Measurements from ENCODE around the gene KCNN1.
"Not testable (repeated sequence)": the region's sequence is repeated elsewhere in the genome, so short reads cannot be mapped to it uniquely, and the experiment has no call there.

The KCNN1 gene

DNA sequence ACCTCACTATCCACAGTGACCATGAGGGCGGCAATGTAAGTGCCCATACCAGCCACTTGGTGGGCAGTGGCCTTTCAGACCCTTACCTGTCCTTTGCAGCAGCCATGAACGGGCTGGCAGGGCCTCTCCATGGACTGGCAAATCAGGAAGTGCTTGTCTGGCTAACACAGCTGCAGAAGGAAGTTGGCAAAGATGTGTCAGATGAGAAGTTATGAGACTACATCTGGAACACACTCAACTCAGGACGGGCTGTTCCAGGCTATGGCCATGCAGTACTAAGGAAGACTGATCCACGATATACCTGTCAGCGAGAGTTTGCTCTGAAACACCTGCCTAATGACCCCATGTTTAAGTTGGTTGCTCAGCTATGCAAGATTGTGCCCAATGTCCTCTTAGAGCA lies 64.5 kb downstream of the KCNN1 start:
- not testable (repeated sequence) for DNase-seq (ENCODE audit: low spot score)

DNA sequence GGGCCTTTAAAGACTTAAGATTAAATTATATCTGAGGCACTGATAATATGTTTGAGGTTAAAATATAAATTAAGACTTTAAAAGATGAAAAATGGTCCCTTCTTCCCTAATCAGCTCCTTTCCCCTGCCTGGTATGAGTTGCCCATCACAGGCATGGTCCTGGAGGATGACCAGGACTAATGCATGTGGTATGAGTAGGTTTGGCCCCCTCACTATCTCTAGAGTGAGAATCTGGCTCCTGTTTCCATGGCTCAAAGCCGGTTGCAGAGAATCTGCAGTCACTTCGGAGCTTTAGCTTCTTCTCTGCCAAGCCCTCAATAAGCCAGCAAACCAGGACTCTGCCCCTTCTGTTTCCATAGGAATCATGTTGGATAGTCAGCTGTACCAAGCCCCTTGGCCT lies 65.2 kb downstream of the KCNN1 start:
- not testable (repeated sequence) for DNase-seq (ENCODE audit: low spot score)

DNA sequence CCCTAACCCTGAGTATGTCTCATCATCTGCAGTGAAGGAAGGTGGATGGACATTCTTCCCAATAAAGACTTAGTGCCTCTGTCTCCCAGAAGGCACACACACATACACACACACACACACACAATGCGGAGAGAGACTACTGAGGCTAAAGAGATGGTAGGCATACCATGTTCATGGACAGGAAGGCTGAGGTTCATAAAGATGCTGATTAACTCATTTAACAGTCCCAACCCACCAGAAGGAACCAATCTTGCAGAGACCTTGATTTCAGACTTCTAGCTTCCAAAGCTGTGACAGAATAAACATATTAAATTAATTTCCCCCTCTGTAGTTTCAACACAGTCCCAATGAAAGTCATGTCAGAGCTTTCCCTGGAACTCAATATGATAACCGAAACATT lies 74.1 kb downstream of the KCNN1 start:
- DNase-seq (ENCODE audit: low spot score): no peak

- DNase-seq (ENCODE audit: low spot score): no peak
Measured at GRCh38 chr19:18043676-18044075, 76.8 kb downstream of the KCNN1 start.

- peak; percentile 46 for DNase-seq (ENCODE audit: low spot score)
Measured at GRCh38 chr19:18044825-18045304, 78.0 kb downstream of the KCNN1 start.

GRCh38 chr19:18045307-18046050 lies 78.6 kb downstream of the KCNN1 start:
- DNase-seq (ENCODE audit: low spot score): no peak

DNA sequence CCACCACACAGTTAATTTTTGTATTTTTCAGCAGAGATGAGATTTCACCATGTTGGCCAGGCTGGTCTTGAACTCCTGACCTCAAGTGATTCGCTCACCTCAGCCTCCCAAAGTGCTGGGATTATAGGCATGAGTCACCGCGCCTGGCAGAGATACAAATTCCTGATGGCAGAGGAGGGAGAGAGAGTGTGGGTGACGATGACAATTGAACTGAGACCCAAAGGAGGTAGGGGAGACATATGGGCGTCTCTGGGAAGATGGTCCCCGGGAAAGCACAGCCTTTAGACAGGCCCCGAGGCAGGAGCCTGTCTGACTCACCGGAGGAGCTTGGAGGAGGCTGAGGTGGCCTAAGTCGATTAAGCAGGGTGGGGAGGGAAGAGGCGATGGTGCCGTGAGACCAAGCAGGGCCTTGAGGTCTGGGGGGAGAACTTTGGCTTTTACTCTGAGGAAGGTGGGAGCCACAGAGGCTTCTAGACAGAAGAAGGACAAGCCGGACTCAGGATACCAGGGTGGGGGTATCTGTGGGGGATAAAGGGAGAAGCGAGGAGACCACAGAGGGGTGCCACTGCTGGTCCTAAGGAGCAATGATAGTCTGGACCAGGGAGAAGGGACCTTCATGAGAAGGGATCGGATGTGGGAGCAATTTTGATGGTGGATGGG lies 79.3 kb downstream of the KCNN1 start:
- DNase-seq (ENCODE audit: low spot score): no peak

- no peak for DNase-seq (ENCODE audit: low spot score)
Measured at GRCh38 chr19:18049385-18049784, 82.5 kb downstream of the KCNN1 start.
